ENCODE results near the gene GPR179.
A peak's percentile ranks its signal among the peaks of the same experiment; 100 is the strongest.

Gene GPR179

GRCh38 chr17:38343608-38344419 lies at the start of gene GPR179:
GPR179 (minus strand) TSS chr17:38343956; CDS start chr17:38343789, 167 bp downstream.
- DNase-seq, result no peak

GRCh38 chr17:38379448-38379847 lies 35.7 kb upstream of the GPR179 start:
- DNase-seq, result no peak

- DNase-seq, result no peak
Observed at GRCh38 chr17:38369124-38369886, 25.5 kb upstream of the GPR179 start.

GRCh38 chr17:38364741-38365140 lies 21.0 kb upstream of the GPR179 start:
- no peak for DNase-seq

- no peak for DNase-seq
Observed at GRCh38 chr17:38363016-38363415, 19.3 kb upstream of the GPR179 start.

GRCh38 chr17:38361694-38362465 lies 18.1 kb upstream of the GPR179 start:
- no peak for DNase-seq

GRCh38 chr17:38358586-38359513 lies 15.1 kb upstream of the GPR179 start:
- DNase-seq, result no peak

- DNase-seq, result no peak
Observed at GRCh38 chr17:38357486-38358123, 13.8 kb upstream of the GPR179 start.

- DNase-seq, result no peak
Observed at GRCh38 chr17:38355251-38355650, 11.5 kb upstream of the GPR179 start.

GRCh38 chr17:38354466-38354865 lies 10.7 kb upstream of the GPR179 start:
- DNase-seq, result no peak

- DNase-seq, result no peak
Observed at GRCh38 chr17:38353668-38354067, 9.9 kb upstream of the GPR179 start.

- DNase-seq, result no peak
Observed at GRCh38 chr17:38353086-38353604, 9.4 kb upstream of the GPR179 start.

- no peak for DNase-seq
Observed at GRCh38 chr17:38352245-38353085, 8.7 kb upstream of the GPR179 start.

GRCh38 chr17:38351412-38352222 lies 7.9 kb upstream of the GPR179 start, which contains the start of gene SOCS7:
SOCS7 (plus strand) TSS chr17:38351844; CDS start chr17:38352053, 209 bp downstream.
- DNase-seq, result peak; percentile 94

- DNase-seq, result no peak
Observed at GRCh38 chr17:38350035-38350434, 6.3 kb upstream of the GPR179 start.

- DNase-seq, result peak; percentile 71
Observed at GRCh38 chr17:38349097-38349730, 5.5 kb upstream of the GPR179 start.

- no peak for DNase-seq
Observed at GRCh38 chr17:38345743-38346142, 2.0 kb upstream of the GPR179 start.

- DNase-seq, result no peak
Observed at GRCh38 chr17:38344420-38344745, 627 bp upstream of the GPR179 start.

Measured in COR-L47 (cell line).